Transverse colon (tissue), 4 donors: ENCODE measurements around the gene COP1.

ENCODE experiments used
- POLR2AphosphoS5 ChIP-seq, 3 donors: sonication (generic); formaldehyde crosslinking; IDR thresholded peaks; one replicate each; pipeline ENCODE4 v1.6.1; 2016; ENCODE audit warnings: antibody characterized with exemption in 3 of 3
- TF ChIP-seq, protein P1 (sequence below), 5 experiments: fragments of 200-600 bp in 3 of 5; fragments of 450-650 bp in 2 of 5; sonication (generic) in 3 of 5; IDR thresholded peaks; 1 replicate in 2 of 5; 2 replicates in 3 of 5; pipeline ENCODE4 v1.5.1; 2016 to 2017; ENCODE audit warnings: antibody characterized with exemption in 5 of 5, inconsistent platforms in 3 of 5, mild to moderate bottlenecking in 2 of 5, moderate library complexity in 1 of 5

DNA sequence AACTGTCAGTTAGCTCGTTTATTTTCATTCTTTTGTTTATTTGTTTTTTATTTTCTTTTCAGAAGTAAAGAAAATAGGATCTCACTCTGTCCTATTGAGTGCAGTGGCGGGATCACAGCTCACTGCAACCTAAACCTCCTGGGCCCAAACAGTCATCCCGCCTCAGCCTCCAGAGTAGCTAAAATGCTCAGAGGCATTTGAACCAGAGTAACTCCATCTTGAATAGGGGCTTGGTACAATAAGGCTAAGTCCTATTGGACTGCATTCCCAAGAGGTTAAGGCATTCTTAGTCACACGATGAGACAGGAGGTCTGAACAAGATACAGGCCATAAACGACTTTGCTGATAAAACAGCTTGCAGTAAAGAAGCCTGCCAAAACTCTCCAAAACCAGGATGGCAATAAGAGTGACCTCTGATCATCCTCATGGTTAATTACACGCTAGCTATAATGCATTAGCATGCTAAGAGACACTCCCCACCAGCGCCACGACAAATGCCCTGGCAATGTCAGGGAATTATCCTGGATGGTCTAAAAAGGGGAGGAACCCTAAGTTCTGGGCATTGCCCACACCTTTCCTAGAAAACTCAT is 13.1 kb upstream of the COP1 start:
- TF ChIP-seq, protein P1, sequence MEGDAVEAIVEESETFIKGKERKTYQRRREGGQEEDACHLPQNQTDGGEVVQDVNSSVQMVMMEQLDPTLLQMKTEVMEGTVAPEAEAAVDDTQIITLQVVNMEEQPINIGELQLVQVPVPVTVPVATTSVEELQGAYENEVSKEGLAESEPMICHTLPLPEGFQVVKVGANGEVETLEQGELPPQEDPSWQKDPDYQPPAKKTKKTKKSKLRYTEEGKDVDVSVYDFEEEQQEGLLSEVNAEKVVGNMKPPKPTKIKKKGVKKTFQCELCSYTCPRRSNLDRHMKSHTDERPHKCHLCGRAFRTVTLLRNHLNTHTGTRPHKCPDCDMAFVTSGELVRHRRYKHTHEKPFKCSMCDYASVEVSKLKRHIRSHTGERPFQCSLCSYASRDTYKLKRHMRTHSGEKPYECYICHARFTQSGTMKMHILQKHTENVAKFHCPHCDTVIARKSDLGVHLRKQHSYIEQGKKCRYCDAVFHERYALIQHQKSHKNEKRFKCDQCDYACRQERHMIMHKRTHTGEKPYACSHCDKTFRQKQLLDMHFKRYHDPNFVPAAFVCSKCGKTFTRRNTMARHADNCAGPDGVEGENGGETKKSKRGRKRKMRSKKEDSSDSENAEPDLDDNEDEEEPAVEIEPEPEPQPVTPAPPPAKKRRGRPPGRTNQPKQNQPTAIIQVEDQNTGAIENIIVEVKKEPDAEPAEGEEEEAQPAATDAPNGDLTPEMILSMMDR (IDR thresholded peaks at IDR 0.05) = no peak
- TF ChIP-seq POLR2AphosphoS5 (IDR thresholded peaks at IDR 0.05) = no peak
